ENCODE results near the gene GBF1.

DNA sequence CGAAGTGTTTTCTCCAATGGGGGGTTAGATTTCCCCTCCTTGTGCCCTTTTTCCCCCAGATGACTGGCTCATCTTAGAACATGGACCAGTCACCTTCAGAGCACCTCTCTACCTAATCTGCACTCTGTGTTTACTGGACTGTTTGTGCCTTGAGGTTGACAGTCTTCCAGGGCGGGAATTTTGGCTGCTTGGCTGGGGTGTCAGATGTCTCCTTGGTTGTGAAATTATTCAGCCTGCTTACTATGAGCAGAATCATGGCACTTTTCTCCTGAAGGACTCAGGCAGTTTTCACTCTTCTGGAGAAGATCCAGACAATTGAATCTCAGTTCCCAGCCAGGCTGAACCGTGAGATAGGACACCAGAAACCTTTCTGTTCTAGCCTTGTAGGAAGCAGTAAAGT lies 89.9 kb downstream of the GBF1 start:
- TF ChIP-seq GATA2 (IDR thresholded peaks at IDR 0.05; ENCODE audit: low read depth, low read length) (no peak), GATA3 (IDR thresholded peaks at IDR 0.05; ENCODE audit: low read depth, low read length) (no peak)

Data from SH-SY5Y (cell line).